ENCODE measurements around the gene SUB1.

The SUB1 gene

DNA sequence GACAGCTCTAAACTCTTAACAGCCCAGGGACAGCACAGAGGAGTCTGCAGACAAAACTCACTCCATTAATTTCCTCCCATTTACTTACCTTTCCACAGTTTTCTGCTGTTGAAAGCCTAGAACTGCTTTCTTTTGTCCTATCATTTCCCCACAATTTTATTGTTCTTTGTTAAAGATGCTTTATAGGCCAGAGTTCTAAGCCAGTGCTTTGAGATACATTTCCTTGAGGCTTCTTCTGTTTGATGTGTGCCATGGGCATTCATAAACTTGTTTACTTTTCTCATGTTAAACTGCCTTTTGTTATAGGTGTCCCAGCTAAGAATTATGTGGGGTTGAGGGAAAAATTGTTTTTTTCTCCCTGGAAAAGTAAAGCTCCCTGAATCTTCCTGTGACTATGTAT lies 25.9 kb upstream of the SUB1 start:
- TF ChIP-seq, protein P1, sequence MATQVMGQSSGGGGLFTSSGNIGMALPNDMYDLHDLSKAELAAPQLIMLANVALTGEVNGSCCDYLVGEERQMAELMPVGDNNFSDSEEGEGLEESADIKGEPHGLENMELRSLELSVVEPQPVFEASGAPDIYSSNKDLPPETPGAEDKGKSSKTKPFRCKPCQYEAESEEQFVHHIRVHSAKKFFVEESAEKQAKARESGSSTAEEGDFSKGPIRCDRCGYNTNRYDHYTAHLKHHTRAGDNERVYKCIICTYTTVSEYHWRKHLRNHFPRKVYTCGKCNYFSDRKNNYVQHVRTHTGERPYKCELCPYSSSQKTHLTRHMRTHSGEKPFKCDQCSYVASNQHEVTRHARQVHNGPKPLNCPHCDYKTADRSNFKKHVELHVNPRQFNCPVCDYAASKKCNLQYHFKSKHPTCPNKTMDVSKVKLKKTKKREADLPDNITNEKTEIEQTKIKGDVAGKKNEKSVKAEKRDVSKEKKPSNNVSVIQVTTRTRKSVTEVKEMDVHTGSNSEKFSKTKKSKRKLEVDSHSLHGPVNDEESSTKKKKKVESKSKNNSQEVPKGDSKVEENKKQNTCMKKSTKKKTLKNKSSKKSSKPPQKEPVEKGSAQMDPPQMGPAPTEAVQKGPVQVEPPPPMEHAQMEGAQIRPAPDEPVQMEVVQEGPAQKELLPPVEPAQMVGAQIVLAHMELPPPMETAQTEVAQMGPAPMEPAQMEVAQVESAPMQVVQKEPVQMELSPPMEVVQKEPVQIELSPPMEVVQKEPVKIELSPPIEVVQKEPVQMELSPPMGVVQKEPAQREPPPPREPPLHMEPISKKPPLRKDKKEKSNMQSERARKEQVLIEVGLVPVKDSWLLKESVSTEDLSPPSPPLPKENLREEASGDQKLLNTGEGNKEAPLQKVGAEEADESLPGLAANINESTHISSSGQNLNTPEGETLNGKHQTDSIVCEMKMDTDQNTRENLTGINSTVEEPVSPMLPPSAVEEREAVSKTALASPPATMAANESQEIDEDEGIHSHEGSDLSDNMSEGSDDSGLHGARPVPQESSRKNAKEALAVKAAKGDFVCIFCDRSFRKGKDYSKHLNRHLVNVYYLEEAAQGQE (IDR thresholded peaks at IDR 0.05; ENCODE audit: insufficient read depth in 1 of 2, low read depth in 2 of 2, low read length in 2 of 2) = no peak
- no peak for TF ChIP-seq SIN3A (IDR thresholded peaks at IDR 0.05; ENCODE audit: borderline replicate concordance, insufficient read depth, low read length)
- TF ChIP-seq FOXP2 (optimal IDR thresholded peaks at IDR 0.05; ENCODE audit: borderline replicate concordance, extremely low read depth, extremely low read length, insufficient read depth) = no peak
- TF ChIP-seq POLR2AphosphoS5 (IDR thresholded peaks at IDR 0.05; ENCODE audit: low read depth, low read length) = no peak
- no peak for TF ChIP-seq TAF1 (IDR thresholded peaks at IDR 0.05; ENCODE audit: borderline replicate concordance, insufficient read depth, low read length)

DNA sequence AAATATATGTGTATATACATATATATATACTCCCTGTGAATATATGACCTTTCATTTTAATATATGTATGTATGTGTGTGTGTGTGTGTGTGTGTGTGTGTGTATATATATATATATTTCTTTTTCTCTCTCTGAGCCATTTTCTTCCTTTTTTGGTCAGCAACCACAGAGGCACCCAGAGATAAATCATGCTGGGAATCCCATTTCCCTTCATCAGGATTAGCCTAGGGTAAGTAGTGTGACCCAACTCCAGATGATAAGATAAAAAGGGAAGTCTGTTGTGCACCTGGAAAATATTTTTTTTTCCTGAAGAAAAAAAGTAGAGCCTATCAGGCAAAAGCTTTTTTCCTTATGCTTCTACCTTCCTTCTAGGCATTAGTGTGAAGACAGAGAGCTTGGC lies 25.4 kb upstream of the SUB1 start:
- TF ChIP-seq FOXP2 (optimal IDR thresholded peaks at IDR 0.05; ENCODE audit: borderline replicate concordance, extremely low read depth, extremely low read length, insufficient read depth) (no peak), SIN3A (IDR thresholded peaks at IDR 0.05; ENCODE audit: borderline replicate concordance, insufficient read depth, low read length) (no peak), POLR2AphosphoS5 (IDR thresholded peaks at IDR 0.05; ENCODE audit: low read depth, low read length) (no peak), TAF1 (IDR thresholded peaks at IDR 0.05; ENCODE audit: borderline replicate concordance, insufficient read depth, low read length) (no peak)
- TF ChIP-seq, protein P1 (IDR thresholded peaks at IDR 0.05; ENCODE audit: insufficient read depth in 1 of 2, low read depth in 2 of 2, low read length in 2 of 2) = no peak

DNA sequence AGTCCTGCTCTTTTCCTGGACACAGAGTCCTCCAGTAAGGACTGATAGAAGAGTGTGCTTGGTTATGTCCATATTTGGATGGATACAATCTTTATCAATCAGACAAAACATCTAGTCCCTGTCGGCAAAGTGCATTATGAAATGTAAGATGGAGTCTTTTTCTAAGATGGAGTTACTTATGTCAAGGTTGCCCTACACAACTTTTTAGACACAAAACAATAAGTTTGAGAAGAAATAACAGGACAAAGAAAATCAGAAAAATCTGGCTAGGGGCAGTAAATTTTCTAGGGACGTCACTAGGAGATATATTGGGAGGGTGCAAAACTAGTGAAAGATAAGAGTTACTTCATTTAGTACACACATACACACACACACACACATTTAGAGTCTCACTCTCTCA lies 23.3 kb upstream of the SUB1 start:
- TF ChIP-seq TAF1 (IDR thresholded peaks at IDR 0.05; ENCODE audit: borderline replicate concordance, insufficient read depth, low read length) = no peak
- no peak for TF ChIP-seq SIN3A (IDR thresholded peaks at IDR 0.05; ENCODE audit: borderline replicate concordance, insufficient read depth, low read length)
- no peak for TF ChIP-seq FOXP2 (optimal IDR thresholded peaks at IDR 0.05; ENCODE audit: borderline replicate concordance, extremely low read depth, extremely low read length, insufficient read depth)
- no peak for TF ChIP-seq POLR2AphosphoS5 (IDR thresholded peaks at IDR 0.05; ENCODE audit: low read depth, low read length)
- TF ChIP-seq, protein P1 (IDR thresholded peaks at IDR 0.05; ENCODE audit: insufficient read depth in 1 of 2, low read depth in 2 of 2, low read length in 2 of 2) = no peak

DNA sequence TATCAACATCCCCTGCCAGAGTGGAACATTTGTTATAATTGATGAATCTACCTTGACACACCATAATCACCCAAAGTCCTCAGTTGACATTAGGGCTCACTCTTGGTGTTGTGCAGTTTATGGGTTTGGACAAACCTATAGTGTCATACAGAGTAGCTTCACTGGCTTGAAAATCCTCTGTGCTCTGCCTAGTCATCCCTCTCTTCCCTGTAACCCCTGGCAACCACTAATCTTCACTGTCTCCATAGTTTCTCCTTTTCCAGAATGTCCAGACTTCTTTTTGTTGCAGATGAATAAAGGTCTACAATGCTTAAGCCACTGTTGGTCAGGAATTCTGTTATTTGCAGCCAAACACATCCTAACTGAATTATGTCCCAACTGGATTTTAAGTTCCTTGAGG lies 22.5 kb upstream of the SUB1 start:
- TF ChIP-seq POLR2AphosphoS5 (IDR thresholded peaks at IDR 0.05; ENCODE audit: low read depth, low read length) = no peak
- TF ChIP-seq TAF1 (IDR thresholded peaks at IDR 0.05; ENCODE audit: borderline replicate concordance, insufficient read depth, low read length) = no peak
- TF ChIP-seq FOXP2 (optimal IDR thresholded peaks at IDR 0.05; ENCODE audit: borderline replicate concordance, extremely low read depth, extremely low read length, insufficient read depth) = no peak
- TF ChIP-seq, protein P1 (IDR thresholded peaks at IDR 0.05; ENCODE audit: insufficient read depth in 1 of 2, low read depth in 2 of 2, low read length in 2 of 2) = no peak

DNA sequence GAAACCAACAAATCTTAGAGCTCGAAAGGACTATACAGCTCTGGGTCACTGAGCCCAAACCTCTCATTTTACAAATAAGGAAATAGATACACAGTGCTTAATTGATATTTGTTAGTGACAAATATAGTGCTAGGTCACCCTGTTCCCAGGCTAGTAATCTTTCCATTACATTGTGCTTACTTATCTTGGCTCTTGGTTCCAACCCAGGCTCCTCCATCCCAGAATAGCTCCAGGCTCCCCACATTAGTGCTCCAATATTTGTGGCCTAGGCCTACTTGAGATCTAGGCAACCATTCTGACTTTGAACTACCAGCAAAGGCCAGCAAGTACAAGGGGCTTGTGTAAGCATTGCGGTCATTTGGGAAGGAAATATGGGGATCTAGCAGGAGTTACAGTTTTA lies 21.7 kb upstream of the SUB1 start:
- TF ChIP-seq SIN3A (IDR thresholded peaks at IDR 0.05; ENCODE audit: borderline replicate concordance, insufficient read depth, low read length) (no peak), TAF1 (IDR thresholded peaks at IDR 0.05; ENCODE audit: borderline replicate concordance, insufficient read depth, low read length) (no peak), POLR2AphosphoS5 (IDR thresholded peaks at IDR 0.05; ENCODE audit: low read depth, low read length) (no peak), FOXP2 (optimal IDR thresholded peaks at IDR 0.05; ENCODE audit: borderline replicate concordance, extremely low read depth, extremely low read length, insufficient read depth) (no peak)
- TF ChIP-seq, protein P1 (IDR thresholded peaks at IDR 0.05; ENCODE audit: insufficient read depth in 1 of 2, low read depth in 2 of 2, low read length in 2 of 2) = no peak
